Measurements from ENCODE around the gene SPIRE1. TPM values are rescaled to one million over a fixed set of nuclear protein-coding genes. Genes with fewer than 3 reads are reported as not detected.

The SPIRE1 gene
- total RNA-seq, 1 experiment from 2014 or later = 16.6 TPM

DNA sequence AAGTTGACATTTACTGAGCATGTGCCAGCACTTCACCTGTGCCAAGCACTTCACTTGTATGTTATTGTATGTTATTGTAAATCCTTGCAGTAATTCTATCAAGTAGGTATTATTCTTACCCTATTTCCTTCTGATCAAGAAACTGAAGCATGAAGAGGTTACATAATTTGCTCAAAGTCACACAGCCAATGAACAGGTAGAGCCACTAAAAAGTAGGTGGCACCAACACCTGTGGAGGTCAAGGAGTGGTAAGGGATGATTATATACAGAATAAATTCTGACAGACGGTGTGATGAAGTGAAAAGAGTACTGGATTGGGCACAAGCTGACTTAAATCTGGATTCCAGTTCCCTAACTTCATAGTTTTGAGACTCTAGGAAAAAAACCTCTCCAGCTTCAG, 71.0 kb downstream of the SPIRE1 start:
- Mint-ChIP-seq H3K27ac (no peak overlapping the region), H3K36me3 (ENCODE audit: insufficient read depth in 1 of 3, low read depth in 3 of 3) (no peaks in the 10 kb centered on the region), H3K4me1 (0 out of 4 replicates have a peak, but pooled peaks cover 2 to 3% of the 10 kb centered on the region in 2 experiments), H3K4me3 (no peak overlapping the region), H3K9me3 (no peaks in the 10 kb centered on the region), H3K27me3 (ENCODE audit: low read depth) (no peaks in the 10 kb centered on the region)
- Histone ChIP-seq H4K20me1 (ENCODE audit: control insufficient read depth, insufficient read depth, insufficient read length) (no peaks in the 10 kb centered on the region), H4K91ac (ENCODE audit: insufficient read length, low read depth, low read length) (no peak overlapping the region), H3K23me2 (ENCODE audit: insufficient read length, low read depth, low read length, poor library complexity, severe bottlenecking) (no peaks in the 10 kb centered on the region), H4K8ac (replicated peaks; ENCODE audit: insufficient read length, low read depth, low read length) (no peak overlapping the region), H3K4ac (ENCODE audit: low read depth, low read length) (no peak overlapping the region), H3T11ph (ENCODE audit: low read length) (no peak overlapping the region), H2BK20ac (ENCODE audit: low read depth, low read length, poor library complexity, severe bottlenecking) (no peak overlapping the region), H2BK12ac (ENCODE audit: insufficient read length, low read depth, low read length) (no peak overlapping the region), H4K5ac (ENCODE audit: insufficient read length, low read depth, low read length) (no peak overlapping the region), H2BK15ac (ENCODE audit: low read depth, low read length) (no peak overlapping the region), H3K18ac (ENCODE audit: insufficient read length, low read depth, low read length) (no peak overlapping the region), H3K4me1 (ENCODE audit: insufficient read depth, low read length) (no peaks in the 10 kb centered on the region), H2BK120ac (ENCODE audit: low read depth, low read length, poor library complexity, severe bottlenecking) (no peak overlapping the region), H2AK5ac (ENCODE audit: insufficient read length, low read length) (no peak overlapping the region), H3K9me3 (ENCODE audit: control insufficient read depth, low read depth, low read length) (no peaks in the 10 kb centered on the region), H3K9ac (ENCODE audit: extremely low read depth, insufficient read length, low read length) (no peak overlapping the region), H3K56ac (ENCODE audit: insufficient read length, low read depth, low read length) (no peak overlapping the region), H3K79me1 (ENCODE audit: insufficient read depth, low read depth, low read length, poor library complexity, severe bottlenecking) (no peaks in the 10 kb centered on the region), H3K27me3 (ENCODE audit: insufficient read depth, low read length) (no peaks in the 10 kb centered on the region), H2BK5ac (ENCODE audit: insufficient read length, low read length) (no peak overlapping the region), H3K23ac (ENCODE audit: insufficient read length, low read depth, low read length) (no peak overlapping the region), H3K27ac (ENCODE audit: insufficient read length, low read depth, low read length) (no peak overlapping the region), H3K79me2 (ENCODE audit: insufficient read depth, low read length) (no peaks in the 10 kb centered on the region), H3K4me2 (ENCODE audit: insufficient read depth, insufficient read length, low read length) (no peak overlapping the region), H3K14ac (ENCODE audit: insufficient read depth, low read length) (no peak overlapping the region), H2AFZ (ENCODE audit: low read length) (no peak overlapping the region)
- no CpG with 5 or more reads among the region's 1 CpG for WGBS (ENCODE audit: extremely low coverage, insufficient read length, low lambda C conversion rate)
- TF ChIP-seq, protein P1, sequence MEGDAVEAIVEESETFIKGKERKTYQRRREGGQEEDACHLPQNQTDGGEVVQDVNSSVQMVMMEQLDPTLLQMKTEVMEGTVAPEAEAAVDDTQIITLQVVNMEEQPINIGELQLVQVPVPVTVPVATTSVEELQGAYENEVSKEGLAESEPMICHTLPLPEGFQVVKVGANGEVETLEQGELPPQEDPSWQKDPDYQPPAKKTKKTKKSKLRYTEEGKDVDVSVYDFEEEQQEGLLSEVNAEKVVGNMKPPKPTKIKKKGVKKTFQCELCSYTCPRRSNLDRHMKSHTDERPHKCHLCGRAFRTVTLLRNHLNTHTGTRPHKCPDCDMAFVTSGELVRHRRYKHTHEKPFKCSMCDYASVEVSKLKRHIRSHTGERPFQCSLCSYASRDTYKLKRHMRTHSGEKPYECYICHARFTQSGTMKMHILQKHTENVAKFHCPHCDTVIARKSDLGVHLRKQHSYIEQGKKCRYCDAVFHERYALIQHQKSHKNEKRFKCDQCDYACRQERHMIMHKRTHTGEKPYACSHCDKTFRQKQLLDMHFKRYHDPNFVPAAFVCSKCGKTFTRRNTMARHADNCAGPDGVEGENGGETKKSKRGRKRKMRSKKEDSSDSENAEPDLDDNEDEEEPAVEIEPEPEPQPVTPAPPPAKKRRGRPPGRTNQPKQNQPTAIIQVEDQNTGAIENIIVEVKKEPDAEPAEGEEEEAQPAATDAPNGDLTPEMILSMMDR (conservative IDR thresholded peaks at IDR 0.05) = no peak
- DNase-seq = no peak

Measured in H9 (cell line).